Neural progenitor cell (in vitro differentiated cells): Measurements from ENCODE around the gene LCAT. TPM values are rescaled to one million over a fixed set of nuclear protein-coding genes. Genes with fewer than 3 reads are reported as not detected.

ENCODE experiments used
- DNase-seq: peaks from one replicate; pipeline ENCODE4 v3.0.0-alpha.2; 2016; ENCODE audit warnings: low spot score
- H2AFZ ChIP-seq: fragments of 200-600 bp; sonication (generic); replicated peaks from 2 replicates; pipeline ENCODE4 v1.6.1; 2016; ENCODE audit warnings: antibody characterized with exemption
- H3F3A ChIP-seq: fragments of 200-600 bp; sonication (generic); 2 replicates; pipeline ENCODE4 v1.6.1; 2016; ENCODE audit warnings: antibody characterized with exemption, low read depth
- H3K27ac ChIP-seq: fragments of 200-600 bp; sonication (generic); 2 replicates; pipeline ENCODE4 v1.5.1; 2016; ENCODE audit warnings: mild to moderate bottlenecking
- H3K27me3 ChIP-seq: fragments of 200-600 bp; sonication (generic); 2 replicates; pipeline ENCODE4 v1.6.1; 2016; ENCODE audit warnings: mild to moderate bottlenecking, moderate library complexity
- H3K36me3 ChIP-seq: fragments of 200-600 bp; sonication (generic); 2 replicates; pipeline ENCODE4 v1.5.1; 2016
- H3K4me1 ChIP-seq: fragments of 200-600 bp; sonication (generic); 2 replicates; pipeline ENCODE4 v1.6.1; 2016; ENCODE audit warnings: mixed run types
- H3K4me2 ChIP-seq: fragments of 200-600 bp; sonication (generic); 2 replicates; pipeline ENCODE4 v1.6.1; 2016
- H3K4me3 ChIP-seq: fragments of 200-600 bp; sonication (generic); 2 replicates; pipeline ENCODE4 v1.5.1; 2016
- H3K79me2 ChIP-seq: fragments of 200-600 bp; sonication (generic); 2 replicates; pipeline ENCODE4 v1.6.1; 2016; ENCODE audit warnings: low read depth
- H3K9ac ChIP-seq: fragments of 200-600 bp; sonication (generic); 2 replicates; pipeline ENCODE4 v1.6.1; 2016
- H3K9me3 ChIP-seq: fragments of 200-600 bp; sonication (generic); 2 replicates; pipeline ENCODE4 v1.5.1; 2016; ENCODE audit warnings: low read depth
- H4K20me1 ChIP-seq: fragments of 200-600 bp; sonication (generic); 2 replicates; pipeline ENCODE4 v1.6.1; 2016; ENCODE audit warnings: low read depth
- H3K27ac Mint-ChIP-seq: 3 replicates; pipeline ENCODE4 v1.8.0; 2021; ENCODE audit warnings: mixed read lengths
- H3K27me3 Mint-ChIP-seq: 2 replicates; pipeline ENCODE4 v1.8.0; 2022; ENCODE audit warnings: low read depth, mild to moderate bottlenecking, inconsistent platforms, moderate library complexity, mixed read lengths; ENCODE audit not compliant: insufficient read depth
- H3K36me3 Mint-ChIP-seq: 3 replicates; pipeline ENCODE4 v1.8.0; 2021; ENCODE audit warnings: mixed read lengths
- H3K4me1 Mint-ChIP-seq: 3 replicates; pipeline ENCODE4 v1.8.0; 2021; ENCODE audit warnings: mixed read lengths
- H3K4me3 Mint-ChIP-seq: 3 replicates; pipeline ENCODE4 v1.8.0; 2021; ENCODE audit warnings: mild to moderate bottlenecking, moderate library complexity, mixed read lengths
- H3K9me3 Mint-ChIP-seq: 3 replicates; pipeline ENCODE4 v1.8.0; 2020; ENCODE audit warnings: mixed read lengths
- CTCF ChIP-seq: fragments of 200-600 bp; sonication (generic); IDR thresholded peaks from 2 replicates; pipeline ENCODE4 v1.5.1; 2017; ENCODE audit warnings: antibody characterized with exemption, mild to moderate bottlenecking
- EZH2 ChIP-seq: fragments of 200-600 bp; sonication (generic); IDR thresholded peaks from 2 replicates; pipeline ENCODE4 v1.6.1; 2017; ENCODE audit warnings: antibody characterized with exemption, mild to moderate bottlenecking, moderate library complexity
- EZH2phosphoT487 ChIP-seq: fragments of 200-600 bp; sonication (generic); IDR thresholded peaks from 2 replicates; pipeline ENCODE4 v1.6.1; 2017; ENCODE audit warnings: antibody characterized with exemption
- total RNA-seq: library from RNA; depleted of rRNA; stranded (reverse); fragments of >200 nt; gene quantifications from 2 replicates; pipeline ENCODE4 v1.2.3, GENCODE V29; 2015; ENCODE audit warnings: low replicate concordance

The LCAT gene
- total RNA-seq, 1 donor from 2014 or later: 1.5 TPM

DNA sequence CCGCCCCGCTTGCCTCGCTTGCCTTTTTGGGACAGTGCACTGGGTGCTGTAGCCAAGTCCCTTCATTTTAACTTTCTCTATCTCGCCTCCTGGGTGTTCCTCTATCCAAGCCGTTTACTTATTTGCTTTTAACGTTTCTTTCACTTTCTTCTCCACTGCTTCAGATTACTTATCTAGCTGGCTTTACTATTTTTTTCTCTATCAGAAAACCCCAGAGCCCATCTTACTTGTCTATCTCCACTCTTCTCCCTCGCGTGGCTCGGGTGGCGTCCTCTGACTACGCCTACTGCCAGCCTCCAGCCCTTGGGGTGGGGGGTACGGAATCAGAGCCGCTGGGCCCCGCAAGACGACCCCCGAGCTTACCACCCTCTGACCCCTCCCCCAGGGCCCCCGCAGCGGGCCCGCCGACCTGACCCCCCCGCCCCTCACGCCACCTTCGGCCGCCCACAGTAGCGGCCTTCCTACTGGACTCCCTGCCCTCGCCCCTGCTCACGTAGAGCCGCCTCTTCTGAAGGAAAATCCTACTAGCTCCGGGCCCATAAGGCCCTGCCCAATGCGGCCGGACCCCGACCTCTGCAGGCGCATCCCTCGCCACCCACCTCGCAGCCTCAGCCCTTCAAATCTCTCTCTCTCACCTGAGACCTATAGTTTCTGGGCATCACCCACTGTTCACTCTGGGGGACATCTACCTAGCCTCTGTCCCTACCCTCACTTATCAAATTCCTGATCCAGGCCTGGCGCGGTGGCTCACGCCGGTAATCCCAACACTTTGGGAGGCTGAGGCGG lies 25.5 kb upstream of the LCAT start:
- peak; percentile 53 for DNase-seq
- peaks cover 5% of the 10 kb centered on the region for H4K20me1 ChIP-seq
- Mint-ChIP-seq H3K4me3 (peak overlapping the region; percentile 81), H3K27me3 (peaks cover 26% of the 10 kb centered on the region), H3K27ac (peak overlapping the region; percentile 3), H3K36me3 (no peaks in the 10 kb centered on the region), H3K9me3 (no peaks in the 10 kb centered on the region), H3K4me1 (peaks cover 18% of the 10 kb centered on the region)
- H3K4me1 ChIP-seq: peaks cover 14% of the 10 kb centered on the region
- no peak overlapping the region for H3K9ac ChIP-seq
- H3K27me3 ChIP-seq: peaks cover 20% of the 10 kb centered on the region
- no peaks in the 10 kb centered on the region for H3K36me3 ChIP-seq
- no peak for TF ChIP-seq EZH2phosphoT487
- TF ChIP-seq CTCF: no peak
- TF ChIP-seq EZH2: no peak
- H3K9me3 ChIP-seq: no peaks in the 10 kb centered on the region
- peak overlapping the region; percentile 86 for H3K4me2 ChIP-seq
- peak overlapping the region; percentile 55 for H3K4me3 ChIP-seq
- peak overlapping the region; percentile 3 for H2AFZ ChIP-seq
- no peaks in the 10 kb centered on the region for H3K79me2 ChIP-seq
- H3K27ac ChIP-seq: no peak overlapping the region
- H3F3A ChIP-seq: peaks cover 24% of the 10 kb centered on the region

GRCh38 chr16:67968400-67969253 lies 24.7 kb upstream of the LCAT start, which contains the start of gene SLC12A4:
Gene SLC12A4 (minus strand): TSS chr16:67968637. CDS start chr16:67968553, 84 bp downstream.
- TF ChIP-seq EZH2phosphoT487 (no peak), EZH2 (no peak), CTCF (no peak)
- peak within 1 kb of the TSS; percentile 86 for H3K4me2 ChIP-seq
- Mint-ChIP-seq H3K4me1 (peaks cover 18% of the 10 kb centered on the region), H3K27me3 (peaks cover 24% of the 10 kb centered on the region), H3K36me3 (no peaks in the 10 kb centered on the region), H3K4me3 (peak within 1 kb of the TSS; percentile 89), H3K27ac (peak within 1 kb of the TSS; percentile 3), H3K9me3 (no peaks in the 10 kb centered on the region)
- H3K4me1 ChIP-seq: peaks cover 14% of the 10 kb centered on the region
- H3K79me2 ChIP-seq: no peaks in the 10 kb centered on the region
- H2AFZ ChIP-seq: peak within 1 kb of the TSS; percentile 67
- no peaks in the 10 kb centered on the region for H3K9me3 ChIP-seq
- no peaks in the 10 kb centered on the region for H3K36me3 ChIP-seq
- H3F3A ChIP-seq: peaks cover 24% of the 10 kb centered on the region
- peak within 1 kb of the TSS; percentile 55 for H3K4me3 ChIP-seq
- H3K27me3 ChIP-seq: peaks cover 20% of the 10 kb centered on the region
- H4K20me1 ChIP-seq: peaks cover 5% of the 10 kb centered on the region
- DNase-seq: peak; percentile 80
- no peak within 1 kb of the TSS for H3K27ac ChIP-seq
- H3K9ac ChIP-seq: peak within 1 kb of the TSS; percentile 16

DNA sequence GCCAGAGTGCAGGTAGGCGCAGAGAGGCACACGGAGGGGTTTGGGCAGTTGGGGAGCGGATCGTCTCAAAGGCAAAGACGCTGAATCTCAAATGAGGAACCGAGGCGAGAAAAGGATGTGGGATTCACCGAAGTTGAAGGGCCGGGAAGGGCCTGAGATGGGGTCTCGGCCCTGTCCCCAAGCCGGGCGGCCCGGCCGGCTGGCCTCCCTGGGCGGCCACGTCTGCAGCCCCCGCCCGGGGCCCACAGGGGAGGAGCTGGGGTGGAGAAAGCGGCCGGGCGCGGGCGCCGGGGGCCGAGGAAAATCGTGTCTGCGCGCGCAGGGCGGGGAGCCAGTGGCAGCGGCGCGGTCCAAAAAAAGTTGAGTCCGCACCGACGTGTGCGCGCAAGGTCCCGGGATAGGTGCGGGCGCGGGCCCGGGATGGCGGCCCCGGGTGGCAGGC lies 24.1 kb upstream of the LCAT start:
- H3K79me2 ChIP-seq: no peaks in the 10 kb centered on the region
- Mint-ChIP-seq H3K27me3 (peaks cover 21% of the 10 kb centered on the region), H3K27ac (no peak overlapping the region), H3K36me3 (no peaks in the 10 kb centered on the region), H3K4me3 (peak overlapping the region; percentile 89), H3K4me1 (peaks cover 18% of the 10 kb centered on the region), H3K9me3 (no peaks in the 10 kb centered on the region)
- H3K9ac ChIP-seq: peak overlapping the region; percentile 16
- peak; percentile 65 for DNase-seq
- H3K27me3 ChIP-seq: peaks cover 20% of the 10 kb centered on the region
- no peaks in the 10 kb centered on the region for H3K36me3 ChIP-seq
- peaks cover 24% of the 10 kb centered on the region for H3F3A ChIP-seq
- H3K27ac ChIP-seq: no peak overlapping the region
- TF ChIP-seq EZH2phosphoT487 (no peak), CTCF (no peak), EZH2 (no peak)
- no peaks in the 10 kb centered on the region for H3K9me3 ChIP-seq
- H4K20me1 ChIP-seq: peaks cover 5% of the 10 kb centered on the region
- peak overlapping the region; percentile 67 for H2AFZ ChIP-seq
- H3K4me1 ChIP-seq: peaks cover 14% of the 10 kb centered on the region
- peak overlapping the region; percentile 55 for H3K4me3 ChIP-seq
- peak overlapping the region; percentile 86 for H3K4me2 ChIP-seq
